H9 (cell line): ENCODE results near the gene BAZ2A. TPM values are rescaled to one million over a fixed set of nuclear protein-coding genes. Genes with fewer than 3 reads are reported as not detected.

Experiments
- DNase-seq: peaks from one replicate; pipeline ENCODE4 v3.0.0-alpha.2; 2017
- H2AFZ ChIP-seq: one replicate; pipeline ENCODE4 v1.6.1; 2013; ENCODE audit warnings: mild to moderate bottlenecking, low read length, control low read depth, moderate library complexity
- H2AK5ac ChIP-seq: 2 replicates; pipeline ENCODE4 v1.6.1; 2013; ENCODE audit warnings: low read length, control low read depth, mixed read lengths; ENCODE audit not compliant: insufficient read length
- H2BK120ac ChIP-seq: one replicate; pipeline ENCODE4 v1.6.1; 2013; ENCODE audit warnings: low read depth, mild to moderate bottlenecking, low read length, control low read depth, inconsistent platforms; ENCODE audit not compliant: poor library complexity, severe bottlenecking
- H2BK12ac ChIP-seq: 2 replicates; pipeline ENCODE4 v1.6.1; 2013; ENCODE audit warnings: low read length, control low read depth, mixed read lengths, low read depth; ENCODE audit not compliant: insufficient read length
- H2BK15ac ChIP-seq: 2 replicates; pipeline ENCODE4 v1.6.1; 2013; ENCODE audit warnings: low read depth, low read length, control low read depth
- H2BK20ac ChIP-seq: one replicate; pipeline ENCODE4 v1.6.1; 2013; ENCODE audit warnings: low read depth, mild to moderate bottlenecking, low read length, control low read depth, inconsistent platforms; ENCODE audit not compliant: poor library complexity, severe bottlenecking
- H2BK5ac ChIP-seq: 2 replicates; pipeline ENCODE4 v1.6.1; 2013; ENCODE audit warnings: low read length, control low read depth, mixed read lengths; ENCODE audit not compliant: insufficient read length
- H3K14ac ChIP-seq: 2 replicates; pipeline ENCODE4 v1.6.1; 2013; ENCODE audit warnings: low read length, control low read depth; ENCODE audit not compliant: insufficient read depth
- H3K18ac ChIP-seq: 2 replicates; pipeline ENCODE4 v1.6.1; 2013; ENCODE audit warnings: low read depth, mild to moderate bottlenecking, mixed read lengths, low read length, control low read depth; ENCODE audit not compliant: insufficient read length
- H3K23ac ChIP-seq: 2 replicates; pipeline ENCODE4 v1.6.1; 2013; ENCODE audit warnings: low read length, control low read depth, mixed read lengths, low read depth; ENCODE audit not compliant: insufficient read length
- H3K23me2 ChIP-seq: 2 replicates; pipeline ENCODE4 v1.6.1; 2013; ENCODE audit warnings: low read depth, mild to moderate bottlenecking, mixed read lengths, low read length, control low read depth; ENCODE audit not compliant: insufficient read length, poor library complexity, severe bottlenecking
- H3K27ac ChIP-seq: 2 replicates; pipeline ENCODE4 v1.5.1; 2013; ENCODE audit warnings: low read length, control low read depth, mixed read lengths, low read depth; ENCODE audit not compliant: insufficient read length
- H3K27me3 ChIP-seq: 2 replicates; pipeline ENCODE4 v1.6.1; 2013; ENCODE audit warnings: low read length, control low read depth, inconsistent platforms; ENCODE audit not compliant: insufficient read depth
- H3K4ac ChIP-seq: 2 replicates; pipeline ENCODE4 v1.6.1; 2013; ENCODE audit warnings: low read depth, mild to moderate bottlenecking, control low read depth, inconsistent platforms, low read length, moderate library complexity
- H3K4me1 ChIP-seq: 2 replicates; pipeline ENCODE4 v1.6.1; 2013; ENCODE audit warnings: low read length, control low read depth, inconsistent platforms; ENCODE audit not compliant: insufficient read depth
- H3K4me2 ChIP-seq: 2 replicates; pipeline ENCODE4 v1.6.1; 2013; ENCODE audit warnings: low read length, control low read depth, mixed read lengths; ENCODE audit not compliant: insufficient read length, insufficient read depth
- H3K56ac ChIP-seq: 2 replicates; pipeline ENCODE4 v1.6.1; 2013; ENCODE audit warnings: low read depth, mild to moderate bottlenecking, mixed read lengths, low read length, control low read depth; ENCODE audit not compliant: insufficient read length
- H3K79me1 ChIP-seq: 2 replicates; pipeline ENCODE4 v1.6.1; 2013; ENCODE audit warnings: low read depth, mild to moderate bottlenecking, moderate library complexity, low read length, control low read depth, inconsistent platforms; ENCODE audit not compliant: insufficient read depth, poor library complexity, severe bottlenecking
- H3K79me2 ChIP-seq: 2 replicates; pipeline ENCODE4 v1.6.1; 2013; ENCODE audit warnings: low read length, control low read depth, inconsistent platforms; ENCODE audit not compliant: insufficient read depth
- H3K9ac ChIP-seq: 2 replicates; pipeline ENCODE4 v1.6.1; 2013; ENCODE audit warnings: low read length, control low read depth, mixed read lengths; ENCODE audit not compliant: insufficient read length; ENCODE audit errors: extremely low read depth
- H3K9me3 ChIP-seq: one replicate; pipeline ENCODE4 v1.6.1; 2013; ENCODE audit warnings: low read depth, low read length, inconsistent platforms; ENCODE audit not compliant: control insufficient read depth
- H3T11ph ChIP-seq: one replicate; pipeline ENCODE4 v1.6.1; 2013; ENCODE audit warnings: mild to moderate bottlenecking, low read length, control low read depth, inconsistent platforms
- H4K20me1 ChIP-seq: one replicate; pipeline ENCODE4 v1.6.1; 2013; ENCODE audit not compliant: control insufficient read depth, insufficient read length, insufficient read depth
- H4K5ac ChIP-seq: 2 replicates; pipeline ENCODE4 v1.6.1; 2013; ENCODE audit warnings: low read depth, mild to moderate bottlenecking, mixed read lengths, low read length, control low read depth; ENCODE audit not compliant: insufficient read length
- H4K8ac ChIP-seq: replicated peaks from 2 replicates; pipeline ENCODE4 v1.6.1; 2013; ENCODE audit warnings: low read length, control low read depth, mixed read lengths, low read depth; ENCODE audit not compliant: insufficient read length
- H4K91ac ChIP-seq: 2 replicates; pipeline ENCODE4 v1.6.1; 2013; ENCODE audit warnings: low read depth, mild to moderate bottlenecking, moderate library complexity, mixed read lengths, low read length, control low read depth; ENCODE audit not compliant: insufficient read length
- H3K27ac Mint-ChIP-seq, 3 experiments: 2 replicates in 2 of 3; 3 replicates in 1 of 3; pipeline ENCODE4 v1.8.0; 2020 to 2021; ENCODE audit warnings: mixed read lengths in 3 of 3, mild to moderate bottlenecking in 1 of 3, moderate library complexity in 1 of 3
- H3K27me3 Mint-ChIP-seq: 2 replicates; pipeline ENCODE4 v1.8.0; 2021; ENCODE audit warnings: low read depth, mild to moderate bottlenecking, moderate library complexity, mixed read lengths
- H3K36me3 Mint-ChIP-seq, 3 experiments: 2 replicates in 2 of 3; 3 replicates in 1 of 3; pipeline ENCODE4 v1.8.0; 2020 to 2021; ENCODE audit warnings: low read depth in 3 of 3, mixed read lengths in 3 of 3; ENCODE audit not compliant: insufficient read depth in 1 of 3
- H3K4me1 Mint-ChIP-seq, 2 experiments: 2 replicates each; pipeline ENCODE4 v1.8.0; 2020; ENCODE audit warnings: mixed read lengths in 2 of 2
- H3K4me3 Mint-ChIP-seq, 2 experiments: 2 replicates in 1 of 2; 3 replicates in 1 of 2; pipeline ENCODE4 v1.8.0; 2020 to 2021; ENCODE audit warnings: mild to moderate bottlenecking in 2 of 2, mixed read lengths in 2 of 2, moderate library complexity in 1 of 2
- H3K9me3 Mint-ChIP-seq, 2 experiments: 2 replicates in 1 of 2; 3 replicates in 1 of 2; pipeline ENCODE4 v1.8.0; 2020; ENCODE audit warnings: mild to moderate bottlenecking in 2 of 2, mixed read lengths in 2 of 2, moderate library complexity in 1 of 2
- WGBS: extraction: QIAGEN DNeasy Blood & Tissue Kit; methylation state at CpG from one replicate; pipeline ENCODE4 v1.1.7; 2013; ENCODE audit warnings: missing lambda C conversion rate, low lambda C conversion rate, mixed read lengths; ENCODE audit not compliant: insufficient read length; ENCODE audit errors: extremely low coverage; 5-methylcytosine and 5-hydroxymethylcytosine counted together
- total RNA-seq: library from RNA; stranded (reverse); gene quantifications from 2 replicates; pipeline ENCODE4 v1.2.1, GENCODE V29; 2021
- TF ChIP-seq, protein P1 (sequence below): fragments of 200-600 bp; sonication (generic); conservative IDR thresholded peaks from 3 replicates; pipeline ENCODE4 v1.8.0; 2021; ENCODE audit warnings: antibody characterized with exemption, mild to moderate bottlenecking

The BAZ2A gene
- total RNA-seq, 1 experiment from 2014 or later = 108 TPM

- no peaks in the 10 kb centered on the region for H3K4me1 ChIP-seq
- H3K79me2 ChIP-seq = 0 out of 2 replicates have a peak, but pooled peaks cover 2% of the 10 kb centered on the region
- H3K9me3 ChIP-seq = no peaks in the 10 kb centered on the region
- H4K5ac ChIP-seq = no peak overlapping the region
- H4K91ac ChIP-seq = no peak overlapping the region
- H3K18ac ChIP-seq = no peak overlapping the region
- H3K79me1 ChIP-seq = no peaks in the 10 kb centered on the region
- no peak overlapping the region for H3T11ph ChIP-seq
- H2BK15ac ChIP-seq = no peak overlapping the region
- H3K27me3 ChIP-seq = no peaks in the 10 kb centered on the region
- H2BK5ac ChIP-seq = no peak overlapping the region
- H3K4me2 ChIP-seq = no peak overlapping the region
- H3K27ac ChIP-seq = no peak overlapping the region
- no CpG with 5 or more reads among the region's 3 CpGs for WGBS
- H3K9ac ChIP-seq = no peak overlapping the region
- H3K4ac ChIP-seq = no peak overlapping the region
- TF ChIP-seq, protein P1, sequence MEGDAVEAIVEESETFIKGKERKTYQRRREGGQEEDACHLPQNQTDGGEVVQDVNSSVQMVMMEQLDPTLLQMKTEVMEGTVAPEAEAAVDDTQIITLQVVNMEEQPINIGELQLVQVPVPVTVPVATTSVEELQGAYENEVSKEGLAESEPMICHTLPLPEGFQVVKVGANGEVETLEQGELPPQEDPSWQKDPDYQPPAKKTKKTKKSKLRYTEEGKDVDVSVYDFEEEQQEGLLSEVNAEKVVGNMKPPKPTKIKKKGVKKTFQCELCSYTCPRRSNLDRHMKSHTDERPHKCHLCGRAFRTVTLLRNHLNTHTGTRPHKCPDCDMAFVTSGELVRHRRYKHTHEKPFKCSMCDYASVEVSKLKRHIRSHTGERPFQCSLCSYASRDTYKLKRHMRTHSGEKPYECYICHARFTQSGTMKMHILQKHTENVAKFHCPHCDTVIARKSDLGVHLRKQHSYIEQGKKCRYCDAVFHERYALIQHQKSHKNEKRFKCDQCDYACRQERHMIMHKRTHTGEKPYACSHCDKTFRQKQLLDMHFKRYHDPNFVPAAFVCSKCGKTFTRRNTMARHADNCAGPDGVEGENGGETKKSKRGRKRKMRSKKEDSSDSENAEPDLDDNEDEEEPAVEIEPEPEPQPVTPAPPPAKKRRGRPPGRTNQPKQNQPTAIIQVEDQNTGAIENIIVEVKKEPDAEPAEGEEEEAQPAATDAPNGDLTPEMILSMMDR = peak; percentile 40; the same call in 2 of the 3 replicates
- H3K14ac ChIP-seq = no peak overlapping the region
- no peak overlapping the region for H2BK20ac ChIP-seq
- H2BK12ac ChIP-seq = no peak overlapping the region
- Mint-ChIP-seq H3K9me3 (no peaks in the 10 kb centered on the region), H3K36me3 (peaks cover 64 to 98% (median 94%) of the 10 kb centered on the region in 3 experiments), H3K27ac (peak overlapping the region in 2 of 3 experiments; percentile 57 to 65; a peak in 1 of 7 replicates), H3K27me3 (no peaks in the 10 kb centered on the region), H3K4me3 (no peak overlapping the region), H3K4me1 (peaks cover 5 to 10% of the 10 kb centered on the region in 2 experiments; a peak in 3 of 4 replicates)
- no peak overlapping the region for H3K56ac ChIP-seq
- no peak overlapping the region for H4K8ac ChIP-seq
- no peaks in the 10 kb centered on the region for H4K20me1 ChIP-seq
- H2BK120ac ChIP-seq = no peak overlapping the region
- DNase-seq = peak; percentile 52
- H3K23ac ChIP-seq = no peak overlapping the region
- H2AK5ac ChIP-seq = no peak overlapping the region
- no peak overlapping the region for H2AFZ ChIP-seq
- no peaks in the 10 kb centered on the region for H3K23me2 ChIP-seq
Measured at GRCh38 chr12:56601503-56601902, 28.6 kb downstream of the BAZ2A start.
